Loucy (cell line): ENCODE data around the gene DOCK10.

ENCODE experiments used
- H2AFZ ChIP-seq: fragments of 200-600 bp; sonication (generic); 2 replicates; pipeline ENCODE4 v1.6.0; 2016; ENCODE audit warnings: antibody characterized with exemption, mild to moderate bottlenecking, low read length, moderate library complexity
- H3F3A ChIP-seq: fragments of 200-600 bp; 2 replicates; pipeline ENCODE4 v1.6.0; 2016; ENCODE audit warnings: antibody characterized with exemption, low read depth, mild to moderate bottlenecking
- H3K27me3 ChIP-seq: fragments of 200-600 bp; sonication (generic); 2 replicates; pipeline ENCODE4 v1.6.1; 2014; ENCODE audit warnings: low read length, mild to moderate bottlenecking; ENCODE audit not compliant: insufficient read depth, poor library complexity, severe bottlenecking
- H3K36me3 ChIP-seq: fragments of 200-600 bp; sonication (generic); 2 replicates; pipeline ENCODE4 v1.6.1; 2016; ENCODE audit warnings: low read length; ENCODE audit not compliant: insufficient read depth
- H3K4me1 ChIP-seq: fragments of 200-600 bp; sonication (generic); 2 replicates; pipeline ENCODE4 v1.5.1; 2014; ENCODE audit warnings: low read length, mild to moderate bottlenecking; ENCODE audit not compliant: insufficient read depth, poor library complexity, severe bottlenecking
- H3K4me2 ChIP-seq: fragments of 200-600 bp; sonication (generic); 2 replicates; pipeline ENCODE4 v1.6.0; 2014; ENCODE audit warnings: antibody characterized with exemption, low read length, low read depth, mild to moderate bottlenecking; ENCODE audit not compliant: poor library complexity, severe bottlenecking
- H3K4me3 ChIP-seq: fragments of 200-600 bp; sonication (generic); 2 replicates; pipeline ENCODE4 v1.5.1; 2014; ENCODE audit warnings: low read length, mild to moderate bottlenecking, mixed read lengths; ENCODE audit not compliant: poor library complexity, severe bottlenecking
- H3K79me2 ChIP-seq: fragments of 200-600 bp; sonication (generic); 2 replicates; pipeline ENCODE4 v1.6.1; 2014; ENCODE audit warnings: low read length; ENCODE audit not compliant: insufficient read depth
- H3K9ac ChIP-seq: fragments of 200-600 bp; sonication (generic); 2 replicates; pipeline ENCODE4 v1.6.0; 2014; ENCODE audit warnings: mild to moderate bottlenecking, low read depth, low read length, moderate library complexity; ENCODE audit not compliant: poor library complexity, severe bottlenecking
- H3K9me2 ChIP-seq: fragments of 200-600 bp; sonication (generic); replicated peaks from 2 replicates; pipeline ENCODE4 v1.6.1; 2016; ENCODE audit warnings: low read depth, low read length, mixed read lengths
- H3K9me3 ChIP-seq: fragments of 200-600 bp; sonication (generic); 2 replicates; pipeline ENCODE4 v1.6.1; 2014; ENCODE audit warnings: mild to moderate bottlenecking, antibody characterized with exemption, low read length, low read depth; ENCODE audit not compliant: insufficient read depth
- H4K20me1 ChIP-seq: fragments of 200-600 bp; sonication (generic); 2 replicates; pipeline ENCODE4 v1.6.0; 2014; ENCODE audit warnings: antibody characterized with exemption, low read length, mild to moderate bottlenecking; ENCODE audit not compliant: insufficient read depth, poor library complexity, severe bottlenecking
- CTCF ChIP-seq: fragments of 200-600 bp; sonication (generic); conservative IDR thresholded peaks from 2 replicates; pipeline ENCODE4 v1.5.1; 2014; ENCODE audit warnings: mild to moderate bottlenecking, antibody characterized with exemption, low read length
- EZH2phosphoT487 ChIP-seq: fragments of 200-600 bp; IDR thresholded peaks from 2 replicates; pipeline ENCODE4 v1.6.1; 2018; ENCODE audit warnings: antibody characterized with exemption, mild to moderate bottlenecking, moderate library complexity, borderline replicate concordance

Gene DOCK10

GRCh38 chr2:224776795-224777558, 265.3 kb downstream of the DOCK10 start:
- Histone ChIP-seq H3K4me1 (no peaks in the 10 kb centered on the region), H3K4me2 (no peak overlapping the region), H4K20me1 (no peaks in the 10 kb centered on the region), H3K36me3 (peaks cover 23% of the 10 kb centered on the region; the same call in 1 of the 2 replicates), H3K27me3 (no peaks in the 10 kb centered on the region), H3K79me2 (no peaks in the 10 kb centered on the region), H3K9me3 (no peaks in the 10 kb centered on the region), H3F3A (no peaks in the 10 kb centered on the region), H2AFZ (no peak overlapping the region), H3K9ac (no peak overlapping the region), H3K4me3 (no peak overlapping the region), H3K9me2 (no peaks in the 10 kb centered on the region)
- TF ChIP-seq CTCF (no peak), EZH2phosphoT487 (no peak)

- Histone ChIP-seq H4K20me1 (no peaks in the 10 kb centered on the region), H3K4me3 (no peak overlapping the region), H3K9me2 (no peaks in the 10 kb centered on the region), H3K27me3 (no peaks in the 10 kb centered on the region), H3F3A (no peaks in the 10 kb centered on the region), H3K9ac (no peak overlapping the region), H3K79me2 (no peaks in the 10 kb centered on the region), H3K36me3 (peaks cover 33% of the 10 kb centered on the region; the same call in 1 of the 2 replicates), H3K4me1 (no peaks in the 10 kb centered on the region), H3K4me2 (no peak overlapping the region), H3K9me3 (no peaks in the 10 kb centered on the region), H2AFZ (no peak overlapping the region)
- TF ChIP-seq CTCF = no peak
- no peak for TF ChIP-seq EZH2phosphoT487
Measured at GRCh38 chr2:224775647-224776046, 266.6 kb downstream of the DOCK10 start.

DNA sequence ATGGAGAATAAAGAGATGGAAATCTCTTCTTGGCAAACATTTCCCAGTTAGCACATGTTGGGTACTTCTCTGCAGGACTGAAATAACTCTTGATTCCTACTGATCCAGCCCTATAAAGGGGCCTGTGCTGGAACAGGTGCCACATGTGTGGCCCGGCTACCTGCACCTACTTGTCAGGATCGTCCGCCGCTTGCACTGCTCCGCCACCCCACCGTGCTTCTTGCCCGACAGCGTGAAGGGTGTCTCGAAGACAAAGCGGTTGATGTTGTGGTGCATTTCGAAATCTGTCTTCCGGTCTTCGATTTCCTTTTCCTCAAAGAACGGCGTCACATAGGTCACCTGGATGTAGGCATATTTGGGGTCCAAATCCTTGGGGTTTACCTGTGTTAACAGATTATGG, 267.5 kb downstream of the DOCK10 start:
- H3F3A ChIP-seq = no peaks in the 10 kb centered on the region
- no peak overlapping the region for H2AFZ ChIP-seq
- H3K4me1 ChIP-seq = no peaks in the 10 kb centered on the region
- H3K4me3 ChIP-seq = no peak overlapping the region
- H3K9me3 ChIP-seq = no peaks in the 10 kb centered on the region
- H3K9me2 ChIP-seq = no peaks in the 10 kb centered on the region
- peaks cover 42% of the 10 kb centered on the region; the same call in 1 of the 2 replicates for H3K36me3 ChIP-seq
- H3K27me3 ChIP-seq = no peaks in the 10 kb centered on the region
- no peaks in the 10 kb centered on the region for H3K79me2 ChIP-seq
- TF ChIP-seq EZH2phosphoT487 (no peak), CTCF (no peak)
- H3K9ac ChIP-seq = no peak overlapping the region
- H3K4me2 ChIP-seq = no peak overlapping the region
- H4K20me1 ChIP-seq = no peaks in the 10 kb centered on the region
